CD8-positive, alpha-beta memory T cell (primary cell): ENCODE measurements around the gene FSCN2. TPM values are rescaled to one million over a fixed set of nuclear protein-coding genes. Genes with fewer than 3 reads are reported as not detected.
"Not testable (repeated sequence)": the region's sequence is repeated elsewhere in the genome, so short reads cannot be mapped to it uniquely, and the experiment has no call there.

ENCODE experiments used
- CTCF ChIA-PET: fragments of 350-600 bp; sonication (Branson Sonifier 250); formaldehyde crosslinking; loops from one replicate; lab custom pipeline; 2021; ENCODE audit warnings: antibody characterized with exemption; lab: Charles Lee
- POLR2A ChIA-PET: fragments of 350-600 bp; sonication (Branson Sonifier 250); formaldehyde crosslinking; loops from one replicate; lab custom pipeline; 2021; ENCODE audit warnings: antibody characterized with exemption; lab: Charles Lee
- DNase-seq, 5 donors: peaks; one replicate each; pipeline versions ENCODE4 v3.0.0 to v3.0.0-alpha.2; 2020 to 2022; ENCODE audit warnings: mixed read lengths in 1 of 5
- H3K27ac ChIP-seq: one replicate; pipeline ENCODE4 v1.7.0; 2013; ENCODE audit warnings: low read depth, mild to moderate bottlenecking, low read length, moderate library complexity
- H3K27me3 ChIP-seq: 2 replicates; pipeline ENCODE4 v1.7.0; 2013; ENCODE audit warnings: low read length, mild to moderate bottlenecking; ENCODE audit not compliant: insufficient read depth, poor library complexity, severe bottlenecking
- H3K36me3 ChIP-seq: 2 replicates; pipeline ENCODE4 v1.7.0; 2013; ENCODE audit warnings: mild to moderate bottlenecking, low read length, moderate library complexity; ENCODE audit not compliant: insufficient read depth
- H3K4me1 ChIP-seq: 2 replicates; pipeline ENCODE4 v1.7.0; 2013; ENCODE audit warnings: mild to moderate bottlenecking, low read length, moderate library complexity; ENCODE audit not compliant: insufficient read depth
- H3K4me3 ChIP-seq: 2 replicates; pipeline ENCODE4 v1.7.0; 2013; ENCODE audit warnings: mild to moderate bottlenecking, low read length
- H3K9me3 ChIP-seq: 2 replicates; pipeline ENCODE4 v1.7.0; 2013; ENCODE audit warnings: mild to moderate bottlenecking, low read length
- H3K27ac Mint-ChIP-seq, 8 donors: one replicate each; pipeline ENCODE4 v1.8.0; 2020 to 2021; ENCODE audit warnings: mixed read lengths in 8 of 8, mild to moderate bottlenecking in 6 of 8, inconsistent platforms in 3 of 8, moderate library complexity in 3 of 8
- H3K27me3 Mint-ChIP-seq, 2 donors: one replicate each; pipeline ENCODE4 v1.8.0; 2020 to 2021; ENCODE audit warnings: mixed read lengths in 2 of 2, mild to moderate bottlenecking in 1 of 2, moderate library complexity in 1 of 2
- H3K36me3 Mint-ChIP-seq, 3 donors: one replicate each; pipeline ENCODE4 v1.8.0; 2020 to 2021; ENCODE audit warnings: mixed read lengths in 3 of 3, inconsistent platforms in 1 of 3, mild to moderate bottlenecking in 1 of 3
- H3K4me1 Mint-ChIP-seq, 3 donors: one replicate each; pipeline ENCODE4 v1.8.0; 2020 to 2021; ENCODE audit warnings: mixed read lengths in 3 of 3, inconsistent platforms in 1 of 3, mild to moderate bottlenecking in 1 of 3
- H3K4me3 Mint-ChIP-seq, 7 donors: one replicate each; pipeline ENCODE4 v1.8.0; 2020 to 2021; ENCODE audit warnings: mixed read lengths in 7 of 7, mild to moderate bottlenecking in 6 of 7, moderate library complexity in 4 of 7, inconsistent platforms in 2 of 7
- H3K9me3 Mint-ChIP-seq, 5 donors: one replicate each; pipeline ENCODE4 v1.8.0; 2020 to 2022; ENCODE audit warnings: mixed read lengths in 5 of 5, mild to moderate bottlenecking in 3 of 5, moderate library complexity in 2 of 5, inconsistent platforms in 1 of 5
- polyA plus RNA-seq: library from polyadenylated mRNA; unstranded; fragments of 300-500 nt; fragmentation: Illumina TruSeq; gene quantifications from one replicate; pipeline ENCODE4 v1.2.3, GENCODE V29; 2021
- total RNA-seq, 2 experiments: library from RNA; stranded (reverse); gene quantifications; one replicate each; pipeline ENCODE4 v1.2.3, GENCODE V29; 2021

Gene FSCN2
- total and polyA plus RNA-seq, 3 experiments from 2014 or later, result 0.46 to 0.49 TPM; not detected in 1

DNA sequence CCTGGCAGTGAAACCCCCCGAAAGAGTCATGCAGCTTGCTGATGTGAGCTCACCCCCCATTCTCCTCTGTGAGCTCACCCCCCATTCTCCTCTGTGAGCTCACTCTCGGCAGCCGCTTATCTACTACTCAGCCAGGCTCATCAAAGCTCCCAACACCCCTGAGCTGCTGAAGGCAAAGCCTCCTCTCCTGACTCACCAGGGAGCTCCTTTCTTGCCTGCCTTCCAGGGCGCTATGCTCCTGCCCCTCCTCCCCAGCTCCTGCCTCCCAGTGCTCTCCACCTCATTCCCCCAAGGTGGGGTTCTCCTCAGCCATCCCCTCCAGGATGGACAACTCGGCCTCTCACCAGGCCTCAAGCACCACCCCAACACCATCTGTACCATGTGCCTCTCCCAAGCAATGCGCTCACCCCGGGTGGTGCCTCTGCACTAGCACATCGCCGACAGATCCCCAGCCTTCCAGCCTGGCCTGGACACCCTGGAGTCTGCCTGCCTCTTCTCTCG, 51.7 kb downstream of the FSCN2 start:
- Mint-ChIP-seq H3K4me3 (no peak overlapping the region), H3K9me3 (no peaks in the 10 kb centered on the region), H3K36me3 (peaks cover 0 to 79% (median 8%) of the 10 kb centered on the region in 3 donors), H3K4me1 (peaks cover 5 to 15% (median 10%) of the 10 kb centered on the region in 3 donors), H3K27me3 (no peaks in the 10 kb centered on the region), H3K27ac (peak overlapping the region in 4 of 8 donors; percentile 42 to 88 (median 53))
- Histone ChIP-seq H3K27ac (no peak overlapping the region), H3K9me3 (no peaks in the 10 kb centered on the region), H3K27me3 (no peaks in the 10 kb centered on the region), H3K4me3 (no peak overlapping the region), H3K36me3 (peaks cover 21% of the 10 kb centered on the region), H3K4me1 (no peaks in the 10 kb centered on the region)
- ChIA-PET CTCF (interaction anchor here (0.7 kb wide), 1 partner anchor 13 kb away, joined by 3 read pairs; no protein-coding TSS in a partner anchor), POLR2A (interaction anchor here (0.6 kb wide), 1 partner anchor 71 kb away, joined by 6 read pairs; no protein-coding TSS in a partner anchor)
- no peak for DNase-seq

DNA sequence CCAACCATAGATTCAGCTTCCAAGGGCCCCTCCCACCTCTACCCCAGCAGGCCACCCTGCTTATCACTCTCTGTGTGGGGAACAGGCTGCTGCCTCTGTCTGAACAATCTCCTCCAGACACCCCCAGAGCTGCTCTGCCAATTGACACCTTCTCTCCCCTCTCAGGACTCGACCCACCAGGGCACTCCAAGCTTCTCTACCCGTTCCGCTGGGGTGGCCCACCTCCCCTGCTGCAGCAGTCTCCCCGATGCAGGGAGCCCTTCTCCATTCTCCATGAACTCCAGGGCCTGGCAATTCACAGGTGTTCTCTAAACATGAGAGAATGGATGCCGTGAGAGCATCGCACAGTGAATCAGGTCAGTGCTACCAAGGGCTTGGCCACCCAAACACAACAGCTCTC, 52.3 kb downstream of the FSCN2 start:
- Histone ChIP-seq H3K27me3 (no peaks in the 10 kb centered on the region), H3K36me3 (peaks cover 21% of the 10 kb centered on the region), H3K27ac (no peak overlapping the region), H3K4me3 (no peak overlapping the region), H3K9me3 (no peaks in the 10 kb centered on the region), H3K4me1 (no peaks in the 10 kb centered on the region)
- Mint-ChIP-seq H3K4me3 (no peak overlapping the region), H3K4me1 (peaks cover 5 to 15% (median 10%) of the 10 kb centered on the region in 3 donors), H3K27me3 (no peaks in the 10 kb centered on the region), H3K36me3 (peaks cover 0 to 81% (median 8%) of the 10 kb centered on the region in 3 donors), H3K9me3 (no peaks in the 10 kb centered on the region), H3K27ac (peak overlapping the region in 3 of 8 donors; percentile 42 to 90 (median 50))
- ChIA-PET CTCF (no interaction called here), POLR2A (no interaction called here)
- no peak for DNase-seq

- H3K9me3 Mint-ChIP-seq, result no peaks in the 10 kb centered on the region
- Histone ChIP-seq H3K36me3 (peaks cover 26% of the 10 kb centered on the region), H3K27me3 (no peaks in the 10 kb centered on the region), H3K27ac (no peak overlapping the region), H3K4me3 (no peak overlapping the region), H3K4me1 (no peaks in the 10 kb centered on the region), H3K9me3 (no peaks in the 10 kb centered on the region)
- H3K27ac Mint-ChIP-seq, result peak overlapping the region in 3 of 8 donors; percentile 64 to 81 (median 69)
- peaks cover 5 to 15% (median 10%) of the 10 kb centered on the region in 3 donors for H3K4me1 Mint-ChIP-seq
- H3K4me3 Mint-ChIP-seq, result no peak overlapping the region
- ChIA-PET POLR2A (no interaction called here), CTCF (interaction anchor here (0.6 kb wide), 1 partner anchor 27 kb away, joined by 3 read pairs; no protein-coding TSS in a partner anchor)
- no peak for DNase-seq
- peaks cover 2 to 83% (median 11%) of the 10 kb centered on the region in 3 donors for H3K36me3 Mint-ChIP-seq
- no peaks in the 10 kb centered on the region for H3K27me3 Mint-ChIP-seq
These were observed 53.6 kb downstream of the FSCN2 start for GRCh38 chr17:81581758-81582157.

GRCh38 chr17:81582341-81582740, 54.2 kb downstream of the FSCN2 start:
- H3K36me3 Mint-ChIP-seq, result peaks cover 3 to 81% (median 11%) of the 10 kb centered on the region in 3 donors

GRCh38 chr17:81582749-81583148, 54.6 kb downstream of the FSCN2 start:
- CTCF ChIA-PET, result no interaction called here
- no peaks in the 10 kb centered on the region for H3K9me3 Mint-ChIP-seq
- H3K4me3 Mint-ChIP-seq, result no peak overlapping the region
- H3K27me3 Mint-ChIP-seq, result no peaks in the 10 kb centered on the region
- Histone ChIP-seq H3K27me3 (no peaks in the 10 kb centered on the region), H3K4me1 (no peaks in the 10 kb centered on the region), H3K4me3 (no peak overlapping the region), H3K36me3 (peaks cover 28% of the 10 kb centered on the region), H3K27ac (no peak overlapping the region), H3K9me3 (no peaks in the 10 kb centered on the region)
- DNase-seq, result no peak
- H3K27ac Mint-ChIP-seq, result no peak overlapping the region
- POLR2A ChIA-PET, result no interaction called here
- H3K36me3 Mint-ChIP-seq, result peaks cover 3 to 79% (median 11%) of the 10 kb centered on the region in 3 donors
- H3K4me1 Mint-ChIP-seq, result peaks cover 3 to 8% (median 4%) of the 10 kb centered on the region in 3 donors

More at GRCh38 chr17:81582341-81582740, 54.2 kb downstream of the FSCN2 start:
- Histone ChIP-seq H3K9me3 (no peaks in the 10 kb centered on the region), H3K36me3 (peaks cover 28% of the 10 kb centered on the region), H3K4me1 (no peaks in the 10 kb centered on the region), H3K27ac (no peak overlapping the region), H3K27me3 (no peaks in the 10 kb centered on the region), H3K4me3 (no peak overlapping the region)
- Mint-ChIP-seq H3K4me1 (peaks cover 4 to 13% (median 8%) of the 10 kb centered on the region in 3 donors), H3K4me3 (no peak overlapping the region), H3K27ac (no peak overlapping the region), H3K27me3 (no peaks in the 10 kb centered on the region), H3K9me3 (no peaks in the 10 kb centered on the region)
- ChIA-PET CTCF (interaction anchor here (0.6 kb wide), 1 partner anchor 27 kb away, joined by 3 read pairs; no protein-coding TSS in a partner anchor), POLR2A (no interaction called here)
- DNase-seq, result no peak

DNA sequence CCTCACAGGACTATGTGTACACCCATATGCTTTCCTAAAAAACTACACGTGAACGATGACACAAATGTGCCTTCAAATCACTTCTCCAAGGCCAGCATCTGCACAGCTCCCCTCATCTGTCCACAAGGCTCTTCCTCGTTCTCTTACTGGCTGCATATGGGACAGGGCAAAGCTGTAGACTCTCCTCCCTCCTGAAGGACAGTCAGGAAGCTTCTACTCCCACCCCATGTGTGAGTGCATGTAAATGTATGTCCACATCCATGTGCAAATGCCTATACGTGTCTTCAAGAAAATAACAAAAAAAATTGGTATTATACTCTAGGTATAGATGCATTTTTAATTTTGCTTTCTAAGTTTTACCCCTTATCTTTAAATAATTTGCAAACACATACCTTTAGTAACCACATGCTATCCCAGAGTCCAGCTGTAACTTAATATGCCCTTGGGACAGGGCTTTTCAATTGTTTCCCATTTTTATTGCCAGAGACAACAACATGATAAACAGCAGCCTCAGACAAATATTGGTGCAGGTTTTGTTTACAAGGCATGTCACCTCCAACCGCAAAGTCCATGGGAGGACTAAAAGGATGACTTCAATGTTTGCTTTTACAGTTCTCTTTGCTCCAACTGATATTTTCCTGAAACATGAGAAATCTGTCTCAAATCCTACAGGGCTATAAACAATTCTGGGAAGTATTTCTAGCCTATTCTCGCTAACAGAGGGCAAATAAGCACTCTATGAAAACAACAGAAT, 55.6 kb downstream of the FSCN2 start:
- H3K4me1 ChIP-seq, result no peaks in the 10 kb centered on the region
- H3K4me3 ChIP-seq, result no peak overlapping the region
- no peak overlapping the region for H3K27ac Mint-ChIP-seq
- ChIA-PET CTCF (no interaction called here), POLR2A (no interaction called here)
- no peaks in the 10 kb centered on the region for H3K9me3 ChIP-seq
- H3K36me3 ChIP-seq, result peaks cover 38% of the 10 kb centered on the region
- no peak overlapping the region for H3K27ac ChIP-seq
- H3K4me1 Mint-ChIP-seq, result peaks cover 0 to 3% (median 0%) of the 10 kb centered on the region in 3 donors
- DNase-seq, result no peak
- no peaks in the 10 kb centered on the region for H3K27me3 Mint-ChIP-seq
- H3K9me3 Mint-ChIP-seq, result no peaks in the 10 kb centered on the region
- H3K4me3 Mint-ChIP-seq, result no peak overlapping the region
- H3K27me3 ChIP-seq, result no peaks in the 10 kb centered on the region
- peaks cover 3 to 80% (median 16%) of the 10 kb centered on the region in 3 donors for H3K36me3 Mint-ChIP-seq

GRCh38 chr17:81584771-81585170, 56.6 kb downstream of the FSCN2 start:
- H3K27me3 Mint-ChIP-seq, H3K9me3 Mint-ChIP-seq, H3K4me3 Mint-ChIP-seq, H3K4me3 ChIP-seq, H3K27me3 ChIP-seq, H3K27ac ChIP-seq, DNase-seq, H3K27ac Mint-ChIP-seq, H3K9me3 ChIP-seq, H3K4me1 ChIP-seq, CTCF ChIA-PET, H3K4me1 Mint-ChIP-seq: not testable (repeated sequence)
- peaks cover 44% of the 10 kb centered on the region for H3K36me3 ChIP-seq
- H3K36me3 Mint-ChIP-seq, result peaks cover 3 to 84% (median 15%) of the 10 kb centered on the region in 3 donors
- POLR2A ChIA-PET, result interaction anchor here (0.5 kb wide), 1 partner anchor 78 kb away, joined by 3 read pairs; no protein-coding TSS in a partner anchor

DNA sequence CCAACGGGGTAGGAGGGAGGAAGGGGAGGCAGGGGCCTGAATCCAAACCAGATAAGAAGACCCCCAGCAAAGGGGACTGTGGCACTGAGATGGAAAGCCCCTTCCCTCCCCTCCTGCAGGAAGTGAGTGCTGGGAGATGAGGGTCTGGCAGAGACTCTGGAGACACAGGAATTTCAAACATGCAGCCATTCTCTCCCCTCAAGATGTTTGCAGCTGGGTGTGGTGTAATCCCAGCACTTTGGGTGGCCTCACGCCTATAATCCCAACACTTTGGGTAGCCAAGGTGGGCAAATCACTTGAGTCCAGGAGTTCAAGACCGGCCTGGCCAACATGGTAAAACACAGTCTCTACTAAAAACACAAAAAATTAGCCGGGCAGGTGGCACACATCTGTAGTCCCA, 57.9 kb downstream of the FSCN2 start:
- ChIA-PET POLR2A (no interaction called here), CTCF (no interaction called here)
- H3K36me3 Mint-ChIP-seq, result peaks cover 3 to 86% (median 15%) of the 10 kb centered on the region in 3 donors
- no peaks in the 10 kb centered on the region for H3K27me3 Mint-ChIP-seq
- H3K27me3 ChIP-seq, result no peaks in the 10 kb centered on the region
- H3K4me1 Mint-ChIP-seq, result no peaks in the 10 kb centered on the region
- peaks cover 49% of the 10 kb centered on the region for H3K36me3 ChIP-seq
- DNase-seq, result no peak
- H3K4me3 ChIP-seq, result no peak overlapping the region
- H3K9me3 ChIP-seq, result no peaks in the 10 kb centered on the region
- no peak overlapping the region for H3K27ac ChIP-seq
- H3K4me1 ChIP-seq, result no peaks in the 10 kb centered on the region
- no peaks in the 10 kb centered on the region for H3K9me3 Mint-ChIP-seq
- H3K27ac Mint-ChIP-seq, result no peak overlapping the region
- no peak overlapping the region for H3K4me3 Mint-ChIP-seq
